Prostate gland (tissue), 2 donors: Measurements from ENCODE around the gene CYP2C19. TPM values are rescaled to one million over a fixed set of nuclear protein-coding genes. Genes with fewer than 3 reads are reported as not detected.
"Not testable (repeated sequence)": the region's sequence is repeated elsewhere in the genome, so short reads cannot be mapped to it uniquely, and the experiment has no call there.

Experiments used
- DNase-seq: peaks from one replicate; pipeline ENCODE4 v3.0.0-alpha.2; 2019; ENCODE audit warnings: low spot score
- H3K27ac ChIP-seq, 2 donors: fragments of 200-600 bp; sonication (generic); 2 replicates each; pipeline ENCODE4 v1.5.1; 2017 to 2019
- H3K27me3 ChIP-seq: fragments of 200-600 bp; sonication (generic); replicated peaks from 2 replicates; pipeline ENCODE4 v1.5.1; 2019; ENCODE audit not compliant: insufficient read depth
- H3K36me3 ChIP-seq, 2 donors: fragments of 200-600 bp; sonication (generic); 1 replicate in 1 of 2; 2 replicates in 1 of 2; pipeline versions ENCODE4 v1.5.1 to v1.8.1; 2017 to 2019
- H3K4me1 ChIP-seq: fragments of 200-600 bp; sonication (generic); replicated peaks from 2 replicates; pipeline ENCODE4 v1.5.1; 2019
- H3K4me3 ChIP-seq, 2 donors: fragments of 200-600 bp; sonication (generic); 2 replicates each; pipeline ENCODE4 v1.5.1; 2017 to 2019
- H3K9me3 ChIP-seq: fragments of 200-600 bp; sonication (generic); 2 replicates; pipeline ENCODE4 v1.5.1; 2017
- CTCF ChIP-seq, 4 experiments: fragments of 200-600 bp in 2 of 4; fragments of 450-650 bp in 2 of 4; sonication (generic) in 2 of 4; IDR thresholded peaks; 1 replicate in 3 of 4; 2 replicates in 1 of 4; pipeline ENCODE4 v1.5.1; 2016 to 2019; ENCODE audit warnings: antibody characterized with exemption in 4 of 4, mild to moderate bottlenecking in 2 of 4, moderate library complexity in 2 of 4
- POLR2A ChIP-seq: fragments of 450-650 bp; IDR thresholded peaks from one replicate; pipeline ENCODE4 v1.6.1; 2016; ENCODE audit warnings: antibody characterized with exemption, mild to moderate bottlenecking
- POLR2AphosphoS5 ChIP-seq: sonication (generic); formaldehyde crosslinking; IDR thresholded peaks from one replicate; pipeline ENCODE4 v1.6.1; 2017; ENCODE audit warnings: antibody characterized with exemption
- WGBS: methylation state at CpG from one replicate; pipeline ENCODE4 v1.1.5; 2018; 5-methylcytosine and 5-hydroxymethylcytosine counted together
- intact Hi-C: fragments of 100-400 bp; cut with DNase I; formaldehyde crosslinking; loops from one replicate; pipeline ENCODE4 v1.14.2; 2022
- total RNA-seq, 2 donors: library from RNA; depleted of rRNA; stranded (reverse); fragments of >200 nt; gene quantifications; one replicate each; pipeline ENCODE4 v1.1.0, GENCODE V29; 2016

CYP2C19 gene
- total RNA-seq, 2 donors from 2014 or later = not detected

- TF ChIP-seq POLR2A (no peak), CTCF (IDR thresholded peaks at IDR 0.05) (no peak), POLR2AphosphoS5 (no peak)
- Histone ChIP-seq H3K27me3 (no peaks in the 10 kb centered on the region), H3K27ac (no peak overlapping the region), H3K9me3 (no peaks in the 10 kb centered on the region), H3K4me1 (no peaks in the 10 kb centered on the region), H3K36me3 (no peaks in the 10 kb centered on the region), H3K4me3 (no peak overlapping the region)
- no peak for DNase-seq
- WGBS = 83% methylated on average over 1 of the region's 1 CpG
- intact Hi-C loops = no loop called here
Measured at GRCh38 chr10:94780844-94781243, 18.4 kb downstream of the CYP2C19 start.

- Histone ChIP-seq H3K27me3 (no peaks in the 10 kb centered on the region), H3K4me1 (no peaks in the 10 kb centered on the region), H3K4me3 (no peak overlapping the region), H3K27ac (no peak overlapping the region), H3K36me3 (no peaks in the 10 kb centered on the region), H3K9me3 (no peaks in the 10 kb centered on the region)
- no peak for TF ChIP-seq CTCF (IDR thresholded peaks at IDR 0.05)
- TF ChIP-seq POLR2A = no peak
- TF ChIP-seq POLR2AphosphoS5 = no peak
- intact Hi-C loops = no loop called here
- no peak for DNase-seq
Measured at GRCh38 chr10:94784256-94784655, 21.8 kb downstream of the CYP2C19 start.

GRCh38 chr10:94785211-94785610 is 22.7 kb downstream of the CYP2C19 start:
- intact Hi-C loops = no loop called here
- no peak for DNase-seq
- H3K27me3 ChIP-seq = no peaks in the 10 kb centered on the region
- TF ChIP-seq CTCF (IDR thresholded peaks at IDR 0.05) (no peak), POLR2A (no peak), POLR2AphosphoS5 (no peak)
- H3K4me3 ChIP-seq = no peak overlapping the region
- H3K36me3 ChIP-seq = no peaks in the 10 kb centered on the region
- H3K4me1 ChIP-seq = no peaks in the 10 kb centered on the region
- 76% methylated on average over 2 of the region's 2 CpGs for WGBS
- H3K9me3 ChIP-seq = no peaks in the 10 kb centered on the region
- no peak overlapping the region for H3K27ac ChIP-seq

GRCh38 chr10:94800551-94800950 is 38.1 kb downstream of the CYP2C19 start:
- intact Hi-C loops, H3K36me3 ChIP-seq, H3K4me1 ChIP-seq, DNase-seq, H3K27me3 ChIP-seq, H3K27ac ChIP-seq, H3K4me3 ChIP-seq, H3K9me3 ChIP-seq: not testable (repeated sequence)
- WGBS = 80% methylated on average over 4 of the region's 4 CpGs

GRCh38 chr10:94803307-94803706 is 40.8 kb downstream of the CYP2C19 start:
- intact Hi-C loops = no loop called here
- Histone ChIP-seq H3K27me3 (no peaks in the 10 kb centered on the region), H3K9me3 (no peaks in the 10 kb centered on the region), H3K36me3 (no peaks in the 10 kb centered on the region), H3K27ac (no peak overlapping the region), H3K4me3 (no peak overlapping the region), H3K4me1 (no peaks in the 10 kb centered on the region)
- 55% methylated on average over 1 of the region's 1 CpG for WGBS
- TF ChIP-seq POLR2AphosphoS5 = no peak
- no peak for TF ChIP-seq POLR2A
- no peak for TF ChIP-seq CTCF (IDR thresholded peaks at IDR 0.05)
- no peak for DNase-seq

- H3K27me3 ChIP-seq, DNase-seq, H3K27ac ChIP-seq, H3K36me3 ChIP-seq, H3K4me3 ChIP-seq, H3K4me1 ChIP-seq, intact Hi-C loops, H3K9me3 ChIP-seq: not testable (repeated sequence)
- WGBS = 91% methylated on average over 13 of the region's 13 CpGs
Measured at GRCh38 chr10:94830025-94830424, 67.5 kb downstream of the CYP2C19 start.
